GM19452 (cell line): Measurements from ENCODE around the gene BANK1.

Experiments used
- ATAC-seq: cut with Tn5 transposase; IDR thresholded peaks from one replicate; pipeline ENCODE4 v1.9.1; 2021; ENCODE audit not compliant: unreplicated experiment

BANK1 gene

GRCh38 chr4:101818362-101818761 lies 27.8 kb downstream of the BANK1 start:
- ATAC-seq, result no peak

GRCh38 chr4:101823864-101824263 lies 33.3 kb downstream of the BANK1 start:
- no peak for ATAC-seq

- ATAC-seq, result no peak
These were observed 34.0 kb downstream of the BANK1 start for GRCh38 chr4:101824500-101824899.

- no peak for ATAC-seq
These were observed 35.4 kb downstream of the BANK1 start for GRCh38 chr4:101825953-101826352.

GRCh38 chr4:101831816-101832215 lies 41.3 kb downstream of the BANK1 start:
- no peak for ATAC-seq

- ATAC-seq, result no peak
These were observed 43.0 kb downstream of the BANK1 start for GRCh38 chr4:101833480-101833879.

GRCh38 chr4:101835121-101835904 lies 44.8 kb downstream of the BANK1 start:
- ATAC-seq, result no peak

GRCh38 chr4:101843054-101843453 lies 52.5 kb downstream of the BANK1 start:
- no peak for ATAC-seq

GRCh38 chr4:101846550-101846949 lies 56.0 kb downstream of the BANK1 start:
- ATAC-seq, result no peak

GRCh38 chr4:101850698-101851097 lies 60.2 kb downstream of the BANK1 start:
- no peak for ATAC-seq

GRCh38 chr4:101851672-101852071 lies 61.1 kb downstream of the BANK1 start:
- no peak for ATAC-seq

GRCh38 chr4:101853028-101853427 lies 62.5 kb downstream of the BANK1 start:
- no peak for ATAC-seq

- no peak for ATAC-seq
These were observed 63.2 kb downstream of the BANK1 start for GRCh38 chr4:101853691-101854090.

GRCh38 chr4:101855239-101855638 lies 64.7 kb downstream of the BANK1 start:
- ATAC-seq, result no peak

GRCh38 chr4:101856149-101856548 lies 65.6 kb downstream of the BANK1 start:
- no peak for ATAC-seq

- no peak for ATAC-seq
These were observed 66.6 kb downstream of the BANK1 start for GRCh38 chr4:101857176-101857575.

- no peak for ATAC-seq
These were observed 68.1 kb downstream of the BANK1 start for GRCh38 chr4:101858641-101859040.

- ATAC-seq, result no peak
These were observed 72.1 kb downstream of the BANK1 start for GRCh38 chr4:101862595-101862994.

GRCh38 chr4:101864660-101865059 lies 74.1 kb downstream of the BANK1 start:
- ATAC-seq, result no peak

GRCh38 chr4:101865501-101866062 lies 75.1 kb downstream of the BANK1 start:
- no peak for ATAC-seq

GRCh38 chr4:101870874-101871273 lies 80.3 kb downstream of the BANK1 start:
- peak; percentile 44 for ATAC-seq

GRCh38 chr4:101871962-101872676 lies 81.6 kb downstream of the BANK1 start:
- no peak for ATAC-seq
